ENCODE data around the gene GAB4.
A peak's percentile ranks its signal among the peaks of the same experiment; 100 is the strongest.

DNA sequence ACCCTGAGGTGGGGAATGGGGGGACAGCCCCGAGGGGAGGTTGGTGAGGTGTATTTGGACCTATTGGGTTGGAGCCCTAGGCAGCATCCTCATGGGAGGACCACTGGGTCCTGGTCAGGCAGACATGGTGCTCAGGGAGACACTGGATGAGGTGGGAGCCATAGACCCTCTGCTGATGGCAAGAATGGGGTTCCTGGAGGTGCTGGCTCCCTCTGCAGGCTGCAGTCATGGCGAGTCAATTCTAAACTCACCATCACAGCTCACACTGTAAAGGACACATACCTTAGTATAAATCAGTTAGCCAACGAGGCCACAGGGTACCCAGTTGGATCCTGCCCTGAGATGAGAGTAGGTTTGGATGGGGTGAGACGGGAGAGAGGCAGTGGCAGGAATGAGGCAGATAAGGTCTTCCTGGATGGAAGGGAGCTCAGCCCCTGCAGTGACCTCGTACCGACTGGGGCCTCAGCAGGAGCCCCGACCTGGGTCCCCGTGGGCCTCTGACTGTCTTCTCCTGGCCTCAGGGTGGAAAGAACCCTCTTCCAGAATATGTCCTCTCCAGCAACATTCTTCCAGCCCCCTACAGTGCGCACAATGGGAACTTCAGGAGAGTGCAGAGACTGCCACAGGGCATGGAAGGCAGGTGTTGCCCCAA lies 1.7 kb upstream of the GAB4 start:
- TF ChIP-seq, protein P1, sequence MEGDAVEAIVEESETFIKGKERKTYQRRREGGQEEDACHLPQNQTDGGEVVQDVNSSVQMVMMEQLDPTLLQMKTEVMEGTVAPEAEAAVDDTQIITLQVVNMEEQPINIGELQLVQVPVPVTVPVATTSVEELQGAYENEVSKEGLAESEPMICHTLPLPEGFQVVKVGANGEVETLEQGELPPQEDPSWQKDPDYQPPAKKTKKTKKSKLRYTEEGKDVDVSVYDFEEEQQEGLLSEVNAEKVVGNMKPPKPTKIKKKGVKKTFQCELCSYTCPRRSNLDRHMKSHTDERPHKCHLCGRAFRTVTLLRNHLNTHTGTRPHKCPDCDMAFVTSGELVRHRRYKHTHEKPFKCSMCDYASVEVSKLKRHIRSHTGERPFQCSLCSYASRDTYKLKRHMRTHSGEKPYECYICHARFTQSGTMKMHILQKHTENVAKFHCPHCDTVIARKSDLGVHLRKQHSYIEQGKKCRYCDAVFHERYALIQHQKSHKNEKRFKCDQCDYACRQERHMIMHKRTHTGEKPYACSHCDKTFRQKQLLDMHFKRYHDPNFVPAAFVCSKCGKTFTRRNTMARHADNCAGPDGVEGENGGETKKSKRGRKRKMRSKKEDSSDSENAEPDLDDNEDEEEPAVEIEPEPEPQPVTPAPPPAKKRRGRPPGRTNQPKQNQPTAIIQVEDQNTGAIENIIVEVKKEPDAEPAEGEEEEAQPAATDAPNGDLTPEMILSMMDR (IDR thresholded peaks at IDR 0.05; ENCODE audit: low read depth, low read length, poor library complexity, severe bottlenecking): peak; percentile 65
- TF ChIP-seq EZH2phosphoT487 (IDR thresholded peaks at IDR 0.05; ENCODE audit: borderline replicate concordance, low read length): no peak

Data from DOHH2 (cell line).